ENCODE data around the gene PLEKHA6.

Gene PLEKHA6

GRCh38 chr1:204286315-204286714 is 73.4 kb downstream of the PLEKHA6 start:
- DNase-seq (ENCODE audit: low read depth), result no peak

GRCh38 chr1:204285436-204286305 is 74.1 kb downstream of the PLEKHA6 start:
- no peak for DNase-seq (ENCODE audit: low read depth)

DNA sequence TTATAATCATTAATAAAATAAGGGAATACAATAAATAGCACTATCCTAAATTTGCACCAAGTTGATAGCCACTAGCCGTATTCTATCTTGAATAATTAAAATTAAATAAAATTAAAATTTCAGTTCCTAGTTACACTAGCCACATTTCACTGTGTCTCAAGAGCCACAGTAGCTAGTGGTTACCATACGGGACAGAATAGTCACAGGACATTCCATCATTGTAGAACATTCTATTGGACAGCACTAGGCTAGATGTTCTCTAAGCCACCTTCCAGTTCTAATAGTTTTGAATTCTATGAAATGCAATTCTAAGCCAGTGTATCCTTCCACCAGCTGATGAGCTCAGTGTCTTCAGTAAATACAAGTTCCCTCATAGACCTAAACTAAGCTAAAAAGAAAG is 74.8 kb downstream of the PLEKHA6 start:
- DNase-seq (ENCODE audit: low read depth), result no peak

- DNase-seq (ENCODE audit: low read depth), result no peak
Measured at GRCh38 chr1:204283711-204284651, 75.7 kb downstream of the PLEKHA6 start.

GRCh38 chr1:204282761-204283221 is 76.9 kb downstream of the PLEKHA6 start:
- no peak for DNase-seq (ENCODE audit: low read depth)

DNA sequence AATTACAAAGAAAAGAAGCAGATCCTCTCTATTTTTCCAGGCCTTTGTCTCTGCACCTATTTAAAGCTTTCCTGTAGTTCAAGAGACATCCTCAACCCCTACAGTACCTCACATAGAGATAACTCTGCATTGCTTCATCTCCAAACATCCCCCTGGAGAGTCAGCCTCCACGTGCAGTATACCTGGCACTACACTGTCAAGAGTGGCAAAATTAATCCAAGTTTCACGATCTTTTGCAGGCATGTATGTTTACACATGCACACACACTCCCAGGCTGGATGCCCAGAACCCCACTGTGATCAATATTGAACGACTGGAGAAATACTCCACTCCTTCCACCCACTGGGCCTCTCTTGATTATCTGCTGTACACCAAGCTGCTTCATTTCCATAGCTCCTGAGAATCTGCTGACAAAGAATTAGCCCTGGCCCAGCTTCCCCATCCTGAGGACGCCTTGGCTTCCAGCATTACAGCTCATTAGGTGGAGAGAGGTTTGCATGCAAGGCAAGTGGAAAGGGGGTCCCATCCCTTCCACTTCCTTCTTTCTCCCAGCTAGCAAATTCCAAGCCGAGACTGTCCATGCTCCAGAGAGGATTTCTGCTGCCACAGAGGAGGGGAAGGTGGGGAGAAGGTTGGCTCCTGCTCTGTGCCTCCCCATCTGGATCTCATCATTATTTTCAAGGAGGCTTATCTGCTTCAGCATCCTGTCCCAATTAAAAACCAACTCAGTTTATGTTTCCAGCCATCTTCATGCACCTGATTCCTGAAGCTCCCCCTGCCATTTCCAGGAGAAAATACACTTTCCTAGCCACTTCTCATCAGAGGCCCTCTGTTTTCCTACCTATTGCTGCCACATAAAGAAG is 79.4 kb downstream of the PLEKHA6 start:
- no peak for DNase-seq (ENCODE audit: low read depth)

DNA sequence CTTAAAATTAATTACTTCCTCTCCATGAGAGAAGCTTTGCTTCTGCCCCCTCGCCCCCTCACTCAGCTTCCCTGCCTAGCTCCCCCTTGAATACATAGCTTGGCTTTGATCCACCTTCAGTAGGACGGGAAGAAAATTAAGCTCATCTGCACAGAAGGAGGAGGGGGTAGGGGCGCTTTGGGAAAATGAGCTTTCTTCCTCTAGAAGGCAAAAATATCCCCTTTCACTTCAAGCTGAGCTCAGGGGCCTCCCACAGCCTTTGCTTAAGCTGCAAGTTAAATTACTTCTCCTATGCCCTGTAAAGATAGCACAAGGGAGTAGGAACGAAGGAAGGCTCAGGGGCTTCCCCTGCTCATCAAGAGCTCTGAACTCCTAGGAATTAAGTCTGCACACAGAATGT is 80.8 kb downstream of the PLEKHA6 start:
- no peak for DNase-seq (ENCODE audit: low read depth)

GRCh38 chr1:204278251-204278650 is 81.5 kb downstream of the PLEKHA6 start:
- DNase-seq (ENCODE audit: low read depth), result no peak

GRCh38 chr1:204277563-204278219 is 82.0 kb downstream of the PLEKHA6 start:
- DNase-seq (ENCODE audit: low read depth), result no peak

GRCh38 chr1:204275695-204276370 is 83.9 kb downstream of the PLEKHA6 start:
- DNase-seq (ENCODE audit: low read depth), result no peak

DNA sequence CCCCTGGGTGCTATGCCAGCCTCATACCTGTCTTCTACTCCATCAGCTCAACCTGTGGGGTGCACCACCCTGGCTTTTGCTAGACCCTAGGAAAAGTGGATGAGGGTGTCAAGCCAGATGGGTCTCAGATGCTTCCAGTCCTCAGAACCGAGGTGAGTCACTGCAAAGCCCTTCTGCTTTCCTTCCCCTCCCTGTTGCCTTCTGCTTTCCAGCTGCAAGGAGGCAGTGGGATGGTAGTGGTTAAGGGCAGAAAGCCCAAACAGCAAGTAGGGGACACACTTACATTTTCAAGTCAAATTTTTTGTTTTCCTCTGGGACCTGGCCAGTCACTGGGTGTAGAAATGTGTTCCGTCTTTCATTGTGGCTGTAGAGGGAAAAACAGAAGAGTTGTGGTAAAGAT is 85.3 kb downstream of the PLEKHA6 start:
- DNase-seq (ENCODE audit: low read depth), result no peak

DNA sequence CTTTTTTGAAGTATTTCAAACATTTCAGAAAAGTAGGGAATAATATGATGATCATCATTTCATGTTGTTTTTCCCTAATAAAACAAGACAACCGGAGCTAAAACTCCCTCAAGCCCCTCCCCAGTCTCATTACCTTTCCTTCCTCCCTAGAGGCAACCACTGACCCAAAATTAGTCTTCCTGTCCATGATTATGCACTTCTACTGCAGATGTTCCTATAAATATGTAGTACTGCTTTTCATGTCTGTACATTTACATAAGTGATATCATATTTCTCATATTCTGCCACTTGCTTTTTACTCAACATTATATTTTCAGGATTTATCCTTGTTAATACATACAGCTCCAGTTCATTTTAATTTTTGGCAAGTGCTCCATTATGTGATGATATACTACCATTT is 87.2 kb downstream of the PLEKHA6 start:
- no peak for DNase-seq (ENCODE audit: low read depth)

DNA sequence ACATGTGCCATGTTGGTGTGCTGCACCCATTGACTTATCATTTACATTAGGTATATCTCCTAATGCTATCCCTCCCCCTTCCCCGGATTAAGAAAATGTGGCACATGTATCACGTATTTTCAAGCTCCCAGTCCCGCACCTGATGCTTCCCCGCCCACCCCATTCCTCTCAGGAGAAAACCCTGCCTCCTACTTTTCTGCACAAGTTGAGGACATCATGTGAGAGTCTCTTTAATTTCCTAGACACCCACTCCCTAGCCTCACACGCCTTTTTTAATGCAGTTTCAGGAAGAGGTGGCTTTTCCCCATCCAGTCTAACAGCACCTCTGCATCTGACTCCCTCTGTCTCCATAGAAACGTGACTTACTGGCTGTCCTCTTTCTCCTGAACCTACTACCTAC is 87.8 kb downstream of the PLEKHA6 start:
- no peak for DNase-seq (ENCODE audit: low read depth)

DNA sequence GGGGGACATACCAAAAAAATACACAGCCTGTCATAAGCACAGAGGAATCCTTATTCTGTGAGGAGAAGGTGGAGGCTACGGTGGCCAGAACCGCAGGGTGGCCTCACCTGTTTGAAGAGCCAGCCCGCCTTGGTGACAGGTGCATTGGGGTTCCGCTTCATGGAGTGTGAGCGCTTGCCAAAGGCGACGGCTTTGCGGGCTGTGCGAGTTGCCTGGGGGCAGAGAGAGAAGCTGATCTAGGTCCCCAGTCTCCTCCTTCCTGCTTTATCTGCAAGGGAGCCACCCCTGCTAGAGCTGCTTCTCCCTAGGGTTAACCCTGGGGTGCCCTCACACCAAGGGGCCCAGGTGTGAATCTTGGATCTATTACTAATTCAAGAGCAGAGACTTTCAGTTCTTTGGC is 91.6 kb downstream of the PLEKHA6 start:
- DNase-seq (ENCODE audit: low read depth), result no peak

GRCh38 chr1:204267191-204267601 is 92.5 kb downstream of the PLEKHA6 start:
- no peak for DNase-seq (ENCODE audit: low read depth)

- peak; percentile 16 for DNase-seq (ENCODE audit: low read depth)
Measured at GRCh38 chr1:204266504-204267034, 93.2 kb downstream of the PLEKHA6 start.

DNA sequence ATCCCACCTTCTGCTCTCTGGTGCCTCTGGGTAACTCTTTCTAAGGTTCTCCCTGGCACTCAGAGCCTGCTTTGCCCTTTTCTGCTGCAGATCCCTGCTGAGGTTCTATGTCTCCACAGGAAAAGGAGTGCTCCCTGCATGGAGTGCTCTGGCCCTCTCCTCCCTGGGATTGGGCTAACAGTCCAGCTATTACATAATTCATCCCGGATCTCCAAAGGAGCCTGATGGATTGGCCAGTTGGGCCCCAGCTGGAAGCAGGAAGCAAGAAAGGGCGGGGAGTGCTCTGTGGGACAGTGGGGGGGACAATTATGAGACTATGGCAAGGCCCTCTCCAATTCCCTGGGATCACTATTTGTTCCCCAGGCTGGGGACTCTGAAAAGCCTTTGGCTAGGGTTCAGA is 94.1 kb downstream of the PLEKHA6 start:
- no peak for DNase-seq (ENCODE audit: low read depth)

GRCh38 chr1:204264805-204265204 is 94.9 kb downstream of the PLEKHA6 start:
- no peak for DNase-seq (ENCODE audit: low read depth)

GRCh38 chr1:204263254-204263910 is 96.3 kb downstream of the PLEKHA6 start:
- DNase-seq (ENCODE audit: low read depth), result no peak
